Stimulated activated CD4-positive, alpha-beta T cell treated with anti-CD3 and anti-CD28 coated beads, Interleukin-2, amount 100 ng/mL, for 24 hours (primary cell): ENCODE results near the gene IRGQ.
"Not testable (repeated sequence)": the region's sequence is repeated elsewhere in the genome, so short reads cannot be mapped to it uniquely, and the experiment has no call there.

Source experiments
- DNase-seq, 2 donors: peaks; one replicate each; pipeline ENCODE4 v3.0.0-alpha.2; 2020

Gene IRGQ

GRCh38 chr19:43595999-43596841, at the start of gene IRGQ, which contains the start of gene ZNF576:
Gene IRGQ (minus strand): TSS chr19:43596134. CDS start chr19:43595338, 796 bp downstream.
Gene ZNF576 (plus strand): TSS chr19:43596595. CDS start chr19:43597109, 514 bp downstream.
- DNase-seq, result peak; percentile 100

- no peak for DNase-seq
Measured at GRCh38 chr19:43644181-43644580, 48.2 kb upstream of the IRGQ start.

- DNase-seq, result no peak
Measured at GRCh38 chr19:43643326-43643725, 47.4 kb upstream of the IRGQ start.

- no peak for DNase-seq
Measured at GRCh38 chr19:43642531-43642930, 46.6 kb upstream of the IRGQ start.

GRCh38 chr19:43641333-43641732, 45.4 kb upstream of the IRGQ start:
- DNase-seq, result no peak

GRCh38 chr19:43640424-43640757, 44.5 kb upstream of the IRGQ start:
- no peak for DNase-seq

GRCh38 chr19:43639519-43640423, 43.8 kb upstream of the IRGQ start, which contains the start of gene CADM4:
Gene CADM4 (minus strand): TSS chr19:43639850. CDS start chr19:43639790, 60 bp downstream.
- DNase-seq, result peak; percentile 40 to 47

GRCh38 chr19:43638995-43639518, 43.1 kb upstream of the IRGQ start:
- no peak for DNase-seq

GRCh38 chr19:43638214-43638994, 42.5 kb upstream of the IRGQ start:
- DNase-seq, result no peak

- no peak for DNase-seq
Measured at GRCh38 chr19:43636121-43636683, 40.3 kb upstream of the IRGQ start.

- DNase-seq, result not testable (repeated sequence)
Measured at GRCh38 chr19:43635561-43635940, 39.6 kb upstream of the IRGQ start.

GRCh38 chr19:43634872-43635560, 39.1 kb upstream of the IRGQ start:
- no peak for DNase-seq

- DNase-seq, result no peak
Measured at GRCh38 chr19:43634506-43634871, 38.6 kb upstream of the IRGQ start.

- no peak for DNase-seq
Measured at GRCh38 chr19:43634068-43634467, 38.1 kb upstream of the IRGQ start.

GRCh38 chr19:43633520-43633919, 37.6 kb upstream of the IRGQ start:
- no peak for DNase-seq

GRCh38 chr19:43631491-43631890, 35.6 kb upstream of the IRGQ start:
- no peak for DNase-seq

GRCh38 chr19:43628646-43629326, 32.9 kb upstream of the IRGQ start:
- no peak for DNase-seq

GRCh38 chr19:43626838-43627237, 30.9 kb upstream of the IRGQ start:
- no peak for DNase-seq

GRCh38 chr19:43625918-43626579, 30.1 kb upstream of the IRGQ start:
- DNase-seq, result peak in 1 of 2 donors; percentile 41

GRCh38 chr19:43624933-43625332, 29.0 kb upstream of the IRGQ start:
- peak; percentile 86 to 91 for DNase-seq
